Gastrocnemius medialis (tissue), 4 donors: ENCODE data around the gene TMEM51. TPM values are rescaled to one million over a fixed set of nuclear protein-coding genes. Genes with fewer than 3 reads are reported as not detected.

Source experiments
- ATAC-seq, 2 donors: fragments of 150-250 bp; one replicate each; pipeline ENCODE4 v1.9.1; 2016
- DNase-seq, 2 donors: peaks; one replicate each; pipeline ENCODE4 v3.0.0-alpha.2; 2019
- H3K27ac ChIP-seq, 4 donors: fragments of 200-600 bp; sonication (generic); 1 replicate in 1 of 4; 2 replicates in 3 of 4; pipeline ENCODE4 v1.5.1; 2016 to 2018; ENCODE audit warnings: mild to moderate bottlenecking in 2 of 4, moderate library complexity in 1 of 4
- H3K27me3 ChIP-seq, 3 donors: fragments of 200-600 bp; sonication (generic) in 2 of 3; 1 replicate in 1 of 3; 2 replicates in 2 of 3; pipeline versions ENCODE4 v1.5.1 to v1.6.0; 2016 to 2019; ENCODE audit warnings: mild to moderate bottlenecking in 1 of 3, moderate library complexity in 1 of 3
- H3K36me3 ChIP-seq, 2 donors: fragments of 200-600 bp; sonication (generic) in 1 of 2; one replicate each; pipeline ENCODE4 v1.5.1; 2017 to 2018
- H3K4me1 ChIP-seq, 2 donors: fragments of 200-600 bp; sonication (generic) in 1 of 2; one replicate each; pipeline ENCODE4 v1.5.1; 2016 to 2017; ENCODE audit warnings: mild to moderate bottlenecking in 2 of 2
- H3K4me3 ChIP-seq, 4 donors: fragments of 200-600 bp; sonication (generic) in 3 of 4; 1 replicate in 1 of 4; 2 replicates in 3 of 4; pipeline ENCODE4 v1.5.1; 2016 to 2019; ENCODE audit warnings: mild to moderate bottlenecking in 2 of 4
- H3K9me3 ChIP-seq, 3 donors: fragments of 200-600 bp; sonication (generic) in 2 of 3; 1 replicate in 1 of 3; 2 replicates in 2 of 3; pipeline ENCODE4 v1.5.1; 2016 to 2019
- POLR2A ChIP-seq, 2 donors: fragments of 450-650 bp; IDR thresholded peaks; one replicate each; pipeline ENCODE4 v1.6.1; 2017; ENCODE audit warnings: antibody characterized with exemption in 2 of 2, mild to moderate bottlenecking in 2 of 2, moderate library complexity in 2 of 2
- in situ Hi-C, 4 donors: fragments of 200-750 bp; cut with MboI; loops; one replicate each; pipeline versions ENCODE4 v1.15.0 to v1.8.0; 2017; ENCODE audit warnings: low sequenced_read_pairs in 4 of 4
- intact Hi-C: fragments of 100-400 bp; cut with DNase I; formaldehyde crosslinking; loops from one replicate; pipeline ENCODE4 v1.15.1; 2023; ENCODE audit warnings: low total_unique reads
- total RNA-seq, 4 donors: library from RNA; depleted of rRNA; stranded (reverse); fragments of >200 nt; gene quantifications; one replicate each; pipeline versions ENCODE4 v1.1.0 to v1.2.3, GENCODE V29; 2016
- TF ChIP-seq, protein P1 (sequence below), 5 experiments: fragments of 450-650 bp in 3 of 5; fragments of 200-600 bp in 2 of 5; sonication (generic) in 2 of 5; IDR thresholded peaks in 4 of 5; conservative IDR thresholded peaks in 1 of 5; 1 replicate in 4 of 5; 2 replicates in 1 of 5; pipeline ENCODE4 v1.5.1; 2016 to 2019; ENCODE audit warnings: antibody characterized with exemption in 5 of 5, mild to moderate bottlenecking in 3 of 5, moderate library complexity in 3 of 5

The TMEM51 gene, protein sequence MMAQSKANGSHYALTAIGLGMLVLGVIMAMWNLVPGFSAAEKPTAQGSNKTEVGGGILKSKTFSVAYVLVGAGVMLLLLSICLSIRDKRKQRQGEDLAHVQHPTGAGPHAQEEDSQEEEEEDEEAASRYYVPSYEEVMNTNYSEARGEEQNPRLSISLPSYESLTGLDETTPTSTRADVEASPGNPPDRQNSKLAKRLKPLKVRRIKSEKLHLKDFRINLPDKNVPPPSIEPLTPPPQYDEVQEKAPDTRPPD
- 1 to 10 TPM in 2 of 4 donors, under 1 TPM in 1, not detected in 1; 0.73 to 2.7 (median 1.8) TPM for total RNA-seq

DNA sequence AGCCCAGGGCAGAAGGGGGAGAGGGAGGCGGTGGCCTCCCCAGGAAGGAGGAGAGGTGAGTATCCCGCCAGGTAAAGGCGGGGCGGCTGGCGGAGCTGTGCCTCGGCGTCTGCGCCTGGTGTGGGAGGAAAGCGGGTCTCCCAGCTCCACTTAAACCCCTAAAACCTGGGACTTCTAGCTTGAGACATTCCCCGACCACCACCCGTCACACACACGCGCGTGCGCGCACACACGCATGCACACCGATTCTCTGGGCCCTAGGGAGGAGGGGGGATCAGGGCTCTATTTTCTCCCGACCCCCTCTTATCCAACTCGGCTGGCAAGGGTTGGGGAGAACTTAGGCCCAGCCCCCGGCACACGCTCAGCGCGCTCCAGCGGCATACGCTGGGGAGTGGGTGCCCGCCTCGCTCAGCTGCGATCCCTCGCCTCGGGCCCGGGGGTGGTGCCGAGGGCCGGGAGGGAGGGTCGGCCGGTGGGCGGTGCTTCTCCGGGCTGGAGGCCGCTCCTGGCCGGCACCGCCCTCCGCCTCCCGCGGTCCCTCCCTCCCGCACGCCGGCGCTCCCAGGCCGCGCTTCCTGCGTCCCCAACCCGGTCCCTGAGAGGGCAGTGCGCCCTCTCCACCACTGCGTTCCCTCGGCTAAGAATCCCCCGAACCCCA, at the start of gene TMEM51:
TMEM51 (plus strand) TSS at position 564 of the 658 bp plus-strand sequence. CDS start 61,341 bp downstream, outside the sequence.
- ATAC-seq (no peak), DNase-seq (no peak)
- H3K36me3 ChIP-seq = no peaks in the 10 kb centered on the region
- H3K4me3 ChIP-seq = peak within 1 kb of the TSS; percentile 56 to 60 (median 58)
- H3K27me3 ChIP-seq = peaks cover 7 to 29% (median 22%) of the 10 kb centered on the region in 3 donors
- no peaks in the 10 kb centered on the region for H3K9me3 ChIP-seq
- peak within 1 kb of the TSS; percentile 33 to 51 (median 40) for H3K27ac ChIP-seq
- intact Hi-C loops = loop anchor here (2.0 to 10.0 kb wide), 2 partner anchors 119 to 151 kb away; no protein-coding TSS in a partner anchor
- in situ Hi-C loops = loop anchor here in 2 of 4 donors (5.0 to 10.0 kb wide), 2 partner anchors 119 to 121 kb away; no protein-coding TSS in a partner anchor
- peaks cover 0 to 14% of the 10 kb centered on the region in 2 donors for H3K4me1 ChIP-seq
- TF ChIP-seq, protein P1, sequence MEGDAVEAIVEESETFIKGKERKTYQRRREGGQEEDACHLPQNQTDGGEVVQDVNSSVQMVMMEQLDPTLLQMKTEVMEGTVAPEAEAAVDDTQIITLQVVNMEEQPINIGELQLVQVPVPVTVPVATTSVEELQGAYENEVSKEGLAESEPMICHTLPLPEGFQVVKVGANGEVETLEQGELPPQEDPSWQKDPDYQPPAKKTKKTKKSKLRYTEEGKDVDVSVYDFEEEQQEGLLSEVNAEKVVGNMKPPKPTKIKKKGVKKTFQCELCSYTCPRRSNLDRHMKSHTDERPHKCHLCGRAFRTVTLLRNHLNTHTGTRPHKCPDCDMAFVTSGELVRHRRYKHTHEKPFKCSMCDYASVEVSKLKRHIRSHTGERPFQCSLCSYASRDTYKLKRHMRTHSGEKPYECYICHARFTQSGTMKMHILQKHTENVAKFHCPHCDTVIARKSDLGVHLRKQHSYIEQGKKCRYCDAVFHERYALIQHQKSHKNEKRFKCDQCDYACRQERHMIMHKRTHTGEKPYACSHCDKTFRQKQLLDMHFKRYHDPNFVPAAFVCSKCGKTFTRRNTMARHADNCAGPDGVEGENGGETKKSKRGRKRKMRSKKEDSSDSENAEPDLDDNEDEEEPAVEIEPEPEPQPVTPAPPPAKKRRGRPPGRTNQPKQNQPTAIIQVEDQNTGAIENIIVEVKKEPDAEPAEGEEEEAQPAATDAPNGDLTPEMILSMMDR (IDR thresholded peaks at IDR 0.05 in 4 of 5, conservative IDR thresholded peaks at IDR 0.05 in 1 of 5) = no peak
- peak; percentile 21 to 34 for TF ChIP-seq POLR2A (IDR thresholded peaks at IDR 0.05)

DNA sequence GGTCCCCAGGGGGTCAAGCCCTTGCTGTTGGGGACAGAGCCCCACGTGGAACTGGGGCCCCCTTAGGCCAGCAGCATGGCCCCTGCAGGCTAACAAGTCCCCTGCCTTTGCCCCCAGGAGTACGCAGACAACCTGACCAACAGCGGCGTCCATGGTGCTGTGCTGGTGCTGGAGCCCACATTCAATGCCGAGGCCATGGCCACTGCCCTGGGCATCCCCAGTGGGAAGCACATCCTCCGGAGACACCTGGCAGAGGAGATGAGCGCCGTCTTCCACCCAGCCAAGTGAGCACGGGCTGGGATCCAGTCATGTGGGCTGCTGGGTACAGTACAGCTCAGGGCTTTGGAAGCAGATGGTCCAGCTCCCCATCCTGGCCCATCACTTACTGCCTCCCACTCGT, 49.6 kb upstream of the TMEM51 start:
- DNase-seq = no peak
- ATAC-seq = no peak
- intact Hi-C loops = no loop called here
- no peaks in the 10 kb centered on the region for H3K4me1 ChIP-seq
- H3K27ac ChIP-seq = no peak overlapping the region
- H3K36me3 ChIP-seq = no peaks in the 10 kb centered on the region
- in situ Hi-C loops = loop anchor here in 1 of 4 donors (25.0 kb wide), 1 partner anchor 333 kb away; the partner anchor contains the start of gene CTRC
- TF ChIP-seq, protein P1 (IDR thresholded peaks at IDR 0.05 in 4 of 5, conservative IDR thresholded peaks at IDR 0.05 in 1 of 5) = no peak
- no peak for TF ChIP-seq POLR2A (IDR thresholded peaks at IDR 0.05)
- no peaks in the 10 kb centered on the region for H3K27me3 ChIP-seq
- no peak overlapping the region for H3K4me3 ChIP-seq
- H3K9me3 ChIP-seq = no peaks in the 10 kb centered on the region

DNA sequence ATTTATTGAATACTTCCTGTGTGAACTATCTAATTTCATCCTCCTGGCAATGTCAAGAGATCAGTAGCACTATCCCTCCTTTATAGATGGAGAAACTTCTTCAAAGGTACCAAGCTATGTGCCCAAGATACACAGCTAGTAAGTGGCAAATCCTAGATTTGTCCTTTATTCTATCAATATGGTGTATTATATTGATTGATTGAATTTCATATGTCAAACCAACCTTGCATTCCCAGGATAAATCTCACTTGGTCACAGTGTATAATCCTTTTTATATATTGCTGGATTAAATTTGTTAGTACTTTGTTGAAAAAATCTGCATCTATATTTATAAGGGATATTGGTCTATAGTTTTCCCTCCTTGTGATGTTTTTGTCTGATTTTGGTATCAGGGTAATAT, 48.8 kb upstream of the TMEM51 start:
- Histone ChIP-seq H3K4me1 (no peaks in the 10 kb centered on the region), H3K27me3 (no peaks in the 10 kb centered on the region), H3K27ac (no peak overlapping the region), H3K36me3 (no peaks in the 10 kb centered on the region), H3K4me3 (no peak overlapping the region), H3K9me3 (no peaks in the 10 kb centered on the region)
- DNase-seq (no peak), ATAC-seq (no peak)
- in situ Hi-C loops (loop anchor here in 1 of 4 donors (25.0 kb wide), 1 partner anchor 333 kb away; the partner anchor contains the start of gene CTRC), intact Hi-C loops (no loop called here)
- TF ChIP-seq, protein P1 (IDR thresholded peaks at IDR 0.05 in 4 of 5, conservative IDR thresholded peaks at IDR 0.05 in 1 of 5) = no peak
- TF ChIP-seq POLR2A (IDR thresholded peaks at IDR 0.05) = no peak

DNA sequence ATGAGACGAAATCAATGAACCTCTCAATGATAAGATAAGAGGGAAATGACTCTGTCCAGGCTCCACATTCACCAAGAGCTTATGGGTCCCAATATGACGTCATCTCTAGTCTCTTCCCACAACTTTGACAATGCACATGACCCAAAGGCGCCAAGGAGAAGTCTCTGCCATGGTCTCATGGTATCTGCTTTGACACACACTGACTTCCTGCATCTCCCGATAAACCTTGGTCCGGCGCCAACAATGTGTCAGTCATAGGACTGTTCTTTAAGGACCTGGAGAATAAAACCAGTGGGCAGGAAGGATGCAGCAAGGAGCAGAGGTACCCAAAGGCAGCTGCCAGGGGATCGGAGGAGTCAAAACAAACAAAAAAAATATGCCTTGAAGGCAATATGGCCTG, 46.9 kb upstream of the TMEM51 start:
- in situ Hi-C loops = loop anchor here in 1 of 4 donors (25.0 kb wide), 1 partner anchor 331 kb away; the partner anchor contains the start of gene CTRC
- Histone ChIP-seq H3K9me3 (no peaks in the 10 kb centered on the region), H3K4me1 (no peaks in the 10 kb centered on the region), H3K27ac (no peak overlapping the region), H3K27me3 (no peaks in the 10 kb centered on the region), H3K4me3 (no peak overlapping the region), H3K36me3 (no peaks in the 10 kb centered on the region)
- TF ChIP-seq, protein P1 (IDR thresholded peaks at IDR 0.05 in 4 of 5, conservative IDR thresholded peaks at IDR 0.05 in 1 of 5) = no peak
- no peak for TF ChIP-seq POLR2A (IDR thresholded peaks at IDR 0.05)
- no peak for ATAC-seq
- no peak for DNase-seq
- intact Hi-C loops = no loop called here
